PC-9 (cell line): ENCODE data around the gene KMT2D. TPM values are rescaled to one million over a fixed set of nuclear protein-coding genes. Genes with fewer than 3 reads are reported as not detected.

Source experiments
- BruUV-seq: library from RNA; stranded (reverse); fragments of 400-500 nt; replicated peaks from 2 replicates; lab custom pipeline; 2021; lab: Mats Ljungman, UMichigan
- CTCF ChIA-PET: fragments of 300-600 bp; sonication (Branson Sonifier 250); formaldehyde crosslinking; loops from one replicate; lab custom pipeline; 2022; ENCODE audit warnings: antibody characterized with exemption; lab: Charles Lee
- POLR2A ChIA-PET: fragments of 300-600 bp; sonication (Branson Sonifier 250); formaldehyde crosslinking; loops from one replicate; lab custom pipeline; 2022; ENCODE audit warnings: antibody characterized with exemption; ENCODE audit not compliant: unreplicated experiment; lab: Charles Lee
- DNase-seq, 2 experiments: peaks; one replicate each; pipeline versions ENCODE4 v3.0.0 to v3.0.0-alpha.2; 2015 to 2022; ENCODE audit warnings: mixed read lengths in 1 of 2
- H2AFZ ChIP-seq: fragments of 200-600 bp; sonication (generic); 2 replicates; pipeline ENCODE4 v1.8.1; 2017; ENCODE audit warnings: antibody characterized with exemption
- H3F3A ChIP-seq: fragments of 200-600 bp; sonication (generic); 2 replicates; pipeline ENCODE4 v1.8.1; 2017; ENCODE audit warnings: antibody characterized with exemption, mild to moderate bottlenecking, low read depth; ENCODE audit not compliant: insufficient read depth
- H3K27ac ChIP-seq: fragments of 200-600 bp; sonication (generic); 2 replicates; pipeline ENCODE4 v1.6.1; 2016; ENCODE audit warnings: mixed run types
- H3K27me3 ChIP-seq: fragments of 200-600 bp; sonication (generic); 2 replicates; pipeline ENCODE4 v1.6.1; 2016; ENCODE audit warnings: low read depth, mixed run types; ENCODE audit not compliant: insufficient read depth
- H3K36me3 ChIP-seq: fragments of 200-600 bp; sonication (generic); 2 replicates; pipeline ENCODE4 v1.6.1; 2016; ENCODE audit warnings: low read depth, mixed run types
- H3K4me1 ChIP-seq: fragments of 200-600 bp; sonication (generic); replicated peaks from 2 replicates; pipeline ENCODE4 v1.6.1; 2016; ENCODE audit warnings: mixed run types; ENCODE audit not compliant: insufficient read depth
- H3K4me2 ChIP-seq: fragments of 200-600 bp; sonication (generic); 2 replicates; pipeline ENCODE4 v1.6.1; 2017; ENCODE audit warnings: mixed run types
- H3K4me3 ChIP-seq: fragments of 200-600 bp; sonication (generic); 2 replicates; pipeline ENCODE4 v1.6.1; 2016; ENCODE audit warnings: mixed run types
- H3K79me2 ChIP-seq: fragments of 200-600 bp; sonication (generic); 2 replicates; pipeline ENCODE4 v1.6.1; 2017; ENCODE audit warnings: low read depth, mixed run types
- H3K9me2 ChIP-seq: fragments of 200-600 bp; sonication (generic); 2 replicates; pipeline ENCODE4 v1.8.1; 2017; ENCODE audit warnings: mild to moderate bottlenecking; ENCODE audit not compliant: insufficient read depth
- H3K9me3 ChIP-seq: fragments of 200-600 bp; sonication (generic); 2 replicates; pipeline ENCODE4 v1.8.1; 2016; ENCODE audit warnings: low read depth; ENCODE audit not compliant: insufficient read depth
- H4K20me1 ChIP-seq: fragments of 200-600 bp; sonication (generic); 2 replicates; pipeline ENCODE4 v1.8.1; 2017; ENCODE audit not compliant: insufficient read depth
- CTCF ChIP-seq: fragments of 200-600 bp; sonication (generic); conservative IDR thresholded peaks from 2 replicates; pipeline ENCODE4 v1.6.1; 2017; ENCODE audit warnings: mixed run types, antibody characterized with exemption, mild to moderate bottlenecking, moderate library complexity
- EZH2 ChIP-seq: fragments of 200-600 bp; sonication (generic); IDR thresholded peaks from 2 replicates; pipeline ENCODE4 v1.8.0; 2017; ENCODE audit warnings: antibody characterized with exemption, low read depth
- intact Hi-C: fragments of 100-400 bp; cut with micrococcal nuclease; formaldehyde crosslinking; loops from one replicate; pipeline ENCODE4 v1.10.0; 2022; ENCODE audit not compliant: unreplicated experiment
- total RNA-seq: library from RNA; stranded (reverse); gene quantifications from 2 replicates; pipeline ENCODE4 v1.2.3, GENCODE V29; 2021

KMT2D gene
- total RNA-seq, 1 experiment from 2014 or later: 94.0 TPM

GRCh38 chr12:49017891-49018260 is 42.7 kb downstream of the KMT2D start:
- H3F3A ChIP-seq: peaks cover 27% of the 10 kb centered on the region
- H3K9me3 ChIP-seq: no peaks in the 10 kb centered on the region
- H3K27ac ChIP-seq: peak overlapping the region; percentile 91
- ChIA-PET POLR2A (interaction anchor here (0.6 to 0.9 kb wide), 3 partner anchors 19 to 203 kb away, joined by 3 to 6 read pairs (median 4); partner anchors contain the start of gene DDN), CTCF (interaction anchor here (0.6 to 2.6 kb wide), 4 partner anchors 17 to 50 kb away, joined by 3 to 10 read pairs (median 6); no protein-coding TSS in a partner anchor)
- peaks cover 30% of the 10 kb centered on the region for H3K79me2 ChIP-seq
- no peaks in the 10 kb centered on the region for H4K20me1 ChIP-seq
- H3K4me2 ChIP-seq: peak overlapping the region; percentile 87
- H3K4me1 ChIP-seq: peaks cover 14% of the 10 kb centered on the region
- intact Hi-C loops: loop anchor here (2.0 to 5.0 kb wide), 2 partner anchors 17 to 39 kb away; no protein-coding TSS in a partner anchor
- peak overlapping the region; percentile 65 for H3K4me3 ChIP-seq
- no peak for DNase-seq
- H3K36me3 ChIP-seq: no peaks in the 10 kb centered on the region
- H3K27me3 ChIP-seq: no peaks in the 10 kb centered on the region
- H2AFZ ChIP-seq: peak overlapping the region; percentile 70
- TF ChIP-seq CTCF: no peak
- TF ChIP-seq EZH2: no peak
- H3K9me2 ChIP-seq: no peaks in the 10 kb centered on the region
- BruUV-seq: no TSS peak

DNA sequence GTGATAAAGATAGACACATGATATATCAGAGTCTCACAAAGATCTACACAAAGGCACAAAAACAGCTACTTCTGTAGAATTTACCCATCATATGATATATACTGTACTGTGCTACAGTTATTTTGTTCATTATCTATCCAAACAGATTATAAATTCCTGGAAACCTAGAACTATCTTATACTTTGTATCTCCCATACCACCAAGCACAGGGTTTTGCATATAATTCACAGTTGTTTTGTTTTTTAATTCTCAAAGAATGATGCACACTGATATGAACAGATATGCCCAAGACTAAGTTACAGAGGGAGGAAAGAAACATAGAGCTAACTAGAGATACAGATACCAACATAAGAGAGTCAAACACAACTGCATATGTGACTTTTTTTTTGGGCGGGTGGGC is 45.4 kb downstream of the KMT2D start:
- no TSS peak for BruUV-seq
- ChIA-PET CTCF (no interaction called here), POLR2A (no interaction called here)
- Histone ChIP-seq H3K9me3 (no peaks in the 10 kb centered on the region), H3K79me2 (peaks cover 30% of the 10 kb centered on the region), H4K20me1 (no peaks in the 10 kb centered on the region), H3K4me2 (no peak overlapping the region), H3F3A (peaks cover 22% of the 10 kb centered on the region), H3K27me3 (no peaks in the 10 kb centered on the region), H3K36me3 (no peaks in the 10 kb centered on the region), H3K4me3 (no peak overlapping the region), H3K9me2 (no peaks in the 10 kb centered on the region), H3K27ac (no peak overlapping the region), H2AFZ (no peak overlapping the region), H3K4me1 (peaks cover 14% of the 10 kb centered on the region)
- TF ChIP-seq EZH2: no peak
- TF ChIP-seq CTCF: no peak
- DNase-seq: no peak
- intact Hi-C loops: loop anchor here (5.0 kb wide), 1 partner anchor 42 kb away; no protein-coding TSS in a partner anchor

- CTCF ChIA-PET: interaction anchor here (0.6 to 1.3 kb wide), 3 partner anchors 18 to 317 kb away, joined by 3 to 8 read pairs (median 3); no protein-coding TSS in a partner anchor
- Histone ChIP-seq H3K9me2 (no peaks in the 10 kb centered on the region), H3K4me2 (no peak overlapping the region), H3K4me1 (peaks cover 13% of the 10 kb centered on the region), H3F3A (peaks cover 18% of the 10 kb centered on the region), H3K79me2 (peaks cover 30% of the 10 kb centered on the region), H3K4me3 (no peak overlapping the region), H3K27ac (no peak overlapping the region), H2AFZ (no peak overlapping the region), H3K36me3 (0 out of 2 replicates have a peak, but pooled peaks cover 4% of the 10 kb centered on the region), H3K27me3 (no peaks in the 10 kb centered on the region), H3K9me3 (no peaks in the 10 kb centered on the region), H4K20me1 (no peaks in the 10 kb centered on the region)
- intact Hi-C loops: no loop called here
- TF ChIP-seq CTCF (no peak; the same call in 1 of the 2 replicates), EZH2 (no peak)
- BruUV-seq: no TSS peak
- POLR2A ChIA-PET: no interaction called here
- no peak for DNase-seq
These were observed 46.0 kb downstream of the KMT2D start for GRCh38 chr12:49014547-49014946.
